ENCODE results near the gene GPR18.

The GPR18 gene

GRCh38 chr13:99258210-99258860, at the start of gene GPR18:
GPR18 (minus strand) TSS chr13:99258379; CDS start chr13:99255872, 2,507 bp downstream.
- no peaks in the 10 kb centered on the region for H3K9me3 Mint-ChIP-seq
- peaks cover 80% of the 10 kb centered on the region for H3K4me1 Mint-ChIP-seq
- peak within 1 kb of the TSS; percentile 98 for H3K27ac Mint-ChIP-seq
- H3K27me3 Mint-ChIP-seq: no peaks in the 10 kb centered on the region
- DNase-seq (no peak), ATAC-seq (peak; percentile 67)
- H3K4me3 Mint-ChIP-seq: peak within 1 kb of the TSS; percentile 96
- H3K36me3 Mint-ChIP-seq (ENCODE audit: low read depth): peaks cover 35% of the 10 kb centered on the region

- peaks cover 90% of the 10 kb centered on the region for H3K4me1 Mint-ChIP-seq
- H3K27ac Mint-ChIP-seq: peak overlapping the region; percentile 90
- DNase-seq: peak; percentile 70
- peak; percentile 87 for ATAC-seq
- peak overlapping the region; percentile 89 for H3K4me3 Mint-ChIP-seq
- no peaks in the 10 kb centered on the region for H3K27me3 Mint-ChIP-seq
- no peaks in the 10 kb centered on the region for H3K9me3 Mint-ChIP-seq
- H3K36me3 Mint-ChIP-seq (ENCODE audit: low read depth): peaks cover 58% of the 10 kb centered on the region
Observed at GRCh38 chr13:99307648-99308339, 49.6 kb upstream of the GPR18 start.

- Mint-ChIP-seq H3K4me1 (peaks cover 90% of the 10 kb centered on the region), H3K27ac (peak within 1 kb of the TSS; percentile 90), H3K4me3 (peak within 1 kb of the TSS; percentile 89), H3K36me3 (ENCODE audit: low read depth) (peaks cover 54% of the 10 kb centered on the region), H3K9me3 (no peaks in the 10 kb centered on the region), H3K27me3 (no peaks in the 10 kb centered on the region)
- ATAC-seq (peak; percentile 48), DNase-seq (no peak)
Observed at GRCh38 chr13:99307247-99307646, 49.1 kb upstream of the GPR18 start, which contains the start of gene GPR183. GPR183 (minus strand) TSS chr13:99307399; CDS start chr13:99296145, 11,254 bp downstream.

- no peaks in the 10 kb centered on the region for H3K9me3 Mint-ChIP-seq
- no peak for ATAC-seq
- no peaks in the 10 kb centered on the region for H3K27me3 Mint-ChIP-seq
- peak overlapping the region; percentile 89 for H3K4me3 Mint-ChIP-seq
- H3K4me1 Mint-ChIP-seq: peaks cover 84% of the 10 kb centered on the region
- DNase-seq: no peak
- peak overlapping the region; percentile 90 for H3K27ac Mint-ChIP-seq
- peaks cover 54% of the 10 kb centered on the region for H3K36me3 Mint-ChIP-seq (ENCODE audit: low read depth)
Observed at GRCh38 chr13:99305566-99305965, 47.4 kb upstream of the GPR18 start.

- Mint-ChIP-seq H3K36me3 (ENCODE audit: low read depth) (peaks cover 54% of the 10 kb centered on the region), H3K4me1 (peaks cover 84% of the 10 kb centered on the region), H3K27me3 (no peaks in the 10 kb centered on the region), H3K9me3 (no peaks in the 10 kb centered on the region), H3K27ac (peak overlapping the region; percentile 90), H3K4me3 (peak overlapping the region; percentile 89)
- no peak for ATAC-seq
- no peak for DNase-seq
Observed at GRCh38 chr13:99305158-99305557, 47.0 kb upstream of the GPR18 start.

- Mint-ChIP-seq H3K4me1 (peaks cover 84% of the 10 kb centered on the region), H3K36me3 (ENCODE audit: low read depth) (peaks cover 55% of the 10 kb centered on the region), H3K27me3 (no peaks in the 10 kb centered on the region), H3K9me3 (no peaks in the 10 kb centered on the region), H3K4me3 (peak overlapping the region; percentile 89), H3K27ac (peak overlapping the region; percentile 90)
- ATAC-seq (no peak), DNase-seq (no peak)
Observed at GRCh38 chr13:99304541-99304940, 46.4 kb upstream of the GPR18 start.

- H3K9me3 Mint-ChIP-seq: no peaks in the 10 kb centered on the region
- H3K4me1 Mint-ChIP-seq: peaks cover 83% of the 10 kb centered on the region
- ATAC-seq (peak; percentile 11), DNase-seq (peak; percentile 51)
- peak overlapping the region; percentile 89 for H3K4me3 Mint-ChIP-seq
- H3K36me3 Mint-ChIP-seq (ENCODE audit: low read depth): peaks cover 55% of the 10 kb centered on the region
- H3K27ac Mint-ChIP-seq: peak overlapping the region; percentile 90
- H3K27me3 Mint-ChIP-seq: no peaks in the 10 kb centered on the region
Observed at GRCh38 chr13:99303863-99304521, 45.8 kb upstream of the GPR18 start.

- ATAC-seq (no peak), DNase-seq (no peak)
- no peaks in the 10 kb centered on the region for H3K27me3 Mint-ChIP-seq
- H3K36me3 Mint-ChIP-seq (ENCODE audit: low read depth): peaks cover 54% of the 10 kb centered on the region
- H3K27ac Mint-ChIP-seq: peak overlapping the region; percentile 90
- peaks cover 82% of the 10 kb centered on the region for H3K4me1 Mint-ChIP-seq
- H3K9me3 Mint-ChIP-seq: no peaks in the 10 kb centered on the region
- peak overlapping the region; percentile 89 for H3K4me3 Mint-ChIP-seq
Observed at GRCh38 chr13:99302637-99303505, 44.7 kb upstream of the GPR18 start.

GRCh38 chr13:99301913-99302636, 43.9 kb upstream of the GPR18 start:
- H3K9me3 Mint-ChIP-seq: no peaks in the 10 kb centered on the region
- no peaks in the 10 kb centered on the region for H3K27me3 Mint-ChIP-seq
- peaks cover 60% of the 10 kb centered on the region for H3K36me3 Mint-ChIP-seq (ENCODE audit: low read depth)
- no peak for ATAC-seq
- no peak for DNase-seq
- peak overlapping the region; percentile 57 for H3K4me3 Mint-ChIP-seq
- peaks cover 82% of the 10 kb centered on the region for H3K4me1 Mint-ChIP-seq
- H3K27ac Mint-ChIP-seq: peak overlapping the region; percentile 90

GRCh38 chr13:99301056-99301838, 43.1 kb upstream of the GPR18 start:
- Mint-ChIP-seq H3K4me1 (peaks cover 86% of the 10 kb centered on the region), H3K36me3 (ENCODE audit: low read depth) (peaks cover 56% of the 10 kb centered on the region), H3K27me3 (no peaks in the 10 kb centered on the region), H3K9me3 (no peaks in the 10 kb centered on the region), H3K27ac (peak overlapping the region; percentile 68), H3K4me3 (no peak overlapping the region)
- no peak for DNase-seq
- no peak for ATAC-seq

GRCh38 chr13:99299920-99300341, 41.8 kb upstream of the GPR18 start:
- Mint-ChIP-seq H3K27ac (peak overlapping the region; percentile 68), H3K27me3 (no peaks in the 10 kb centered on the region), H3K4me3 (peak overlapping the region; percentile 45), H3K4me1 (peaks cover 91% of the 10 kb centered on the region), H3K36me3 (ENCODE audit: low read depth) (peaks cover 57% of the 10 kb centered on the region), H3K9me3 (no peaks in the 10 kb centered on the region)
- ATAC-seq (no peak), DNase-seq (no peak)

- peaks cover 90% of the 10 kb centered on the region for H3K4me1 Mint-ChIP-seq
- H3K9me3 Mint-ChIP-seq: no peaks in the 10 kb centered on the region
- peak overlapping the region; percentile 85 for H3K27ac Mint-ChIP-seq
- no peaks in the 10 kb centered on the region for H3K27me3 Mint-ChIP-seq
- H3K36me3 Mint-ChIP-seq (ENCODE audit: low read depth): peaks cover 56% of the 10 kb centered on the region
- H3K4me3 Mint-ChIP-seq: peak overlapping the region; percentile 45
- ATAC-seq: no peak
- DNase-seq: no peak
Observed at GRCh38 chr13:99299256-99299919, 41.2 kb upstream of the GPR18 start.

All from activated naive CD8-positive, alpha-beta T cell treated with anti-CD3 and anti-CD28 coated beads, Interleukin-2, amount 50 U/mL, for 24 hours (primary cell).